ENCODE measurements around the gene PLEKHA1.

DNA sequence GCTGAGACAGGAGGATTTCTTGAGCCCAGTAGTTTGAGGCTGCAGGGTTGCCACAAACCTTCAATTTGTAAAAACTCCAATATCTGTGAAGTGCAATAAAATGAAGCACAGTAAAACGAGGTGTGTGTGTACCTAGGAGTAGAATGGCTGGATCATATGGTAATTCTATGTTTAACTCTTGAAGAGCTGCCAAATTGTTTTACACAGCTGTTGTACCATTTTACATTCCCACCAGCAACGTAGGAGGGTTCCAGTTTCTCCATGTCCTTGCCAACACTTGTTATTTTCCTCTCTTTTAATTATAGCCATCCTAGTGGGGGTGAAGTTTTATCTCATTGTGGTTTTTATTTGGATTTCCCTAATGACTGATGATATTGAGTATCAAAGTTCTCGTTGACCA, 16.2 kb downstream of the PLEKHA1 start:
- TF ChIP-seq, protein P1, sequence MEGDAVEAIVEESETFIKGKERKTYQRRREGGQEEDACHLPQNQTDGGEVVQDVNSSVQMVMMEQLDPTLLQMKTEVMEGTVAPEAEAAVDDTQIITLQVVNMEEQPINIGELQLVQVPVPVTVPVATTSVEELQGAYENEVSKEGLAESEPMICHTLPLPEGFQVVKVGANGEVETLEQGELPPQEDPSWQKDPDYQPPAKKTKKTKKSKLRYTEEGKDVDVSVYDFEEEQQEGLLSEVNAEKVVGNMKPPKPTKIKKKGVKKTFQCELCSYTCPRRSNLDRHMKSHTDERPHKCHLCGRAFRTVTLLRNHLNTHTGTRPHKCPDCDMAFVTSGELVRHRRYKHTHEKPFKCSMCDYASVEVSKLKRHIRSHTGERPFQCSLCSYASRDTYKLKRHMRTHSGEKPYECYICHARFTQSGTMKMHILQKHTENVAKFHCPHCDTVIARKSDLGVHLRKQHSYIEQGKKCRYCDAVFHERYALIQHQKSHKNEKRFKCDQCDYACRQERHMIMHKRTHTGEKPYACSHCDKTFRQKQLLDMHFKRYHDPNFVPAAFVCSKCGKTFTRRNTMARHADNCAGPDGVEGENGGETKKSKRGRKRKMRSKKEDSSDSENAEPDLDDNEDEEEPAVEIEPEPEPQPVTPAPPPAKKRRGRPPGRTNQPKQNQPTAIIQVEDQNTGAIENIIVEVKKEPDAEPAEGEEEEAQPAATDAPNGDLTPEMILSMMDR (conservative IDR thresholded peaks at IDR 0.05; ENCODE audit: low read length), result no peak
- TF ChIP-seq EZH2phosphoT487 (IDR thresholded peaks at IDR 0.05; ENCODE audit: borderline replicate concordance, low read depth, low read length), result no peak

Data from OCI-LY7 (cell line).